NCI-H226 (cell line): ENCODE measurements around the gene TNIK.
"Not testable (repeated sequence)": the region's sequence is repeated elsewhere in the genome, so short reads cannot be mapped to it uniquely, and the experiment has no call there.

Experiments
- DNase-seq: peaks from one replicate; pipeline ENCODE4 v3.0.0-alpha.2; 2015

TNIK gene

GRCh38 chr3:171383206-171384018 lies 76.8 kb downstream of the TNIK start:
- peak; percentile 73 for DNase-seq

- not testable (repeated sequence) for DNase-seq
Observed at GRCh38 chr3:171382347-171382746, 77.9 kb downstream of the TNIK start.

GRCh38 chr3:171380711-171381425 lies 79.3 kb downstream of the TNIK start:
- no peak for DNase-seq

GRCh38 chr3:171379961-171380483 lies 80.2 kb downstream of the TNIK start:
- DNase-seq, result no peak

- peak; percentile 64 for DNase-seq
Observed at GRCh38 chr3:171379281-171379680, 80.9 kb downstream of the TNIK start.

GRCh38 chr3:171378586-171378985 lies 81.6 kb downstream of the TNIK start:
- no peak for DNase-seq

GRCh38 chr3:171377859-171378258 lies 82.3 kb downstream of the TNIK start:
- peak; percentile 37 for DNase-seq

GRCh38 chr3:171376596-171376947 lies 83.6 kb downstream of the TNIK start:
- DNase-seq, result no peak

GRCh38 chr3:171375666-171376595 lies 84.3 kb downstream of the TNIK start:
- peak; percentile 66 for DNase-seq

GRCh38 chr3:171374661-171375285 lies 85.4 kb downstream of the TNIK start:
- peak; percentile 92 for DNase-seq

- peak; percentile 69 for DNase-seq
Observed at GRCh38 chr3:171374260-171374659, 85.9 kb downstream of the TNIK start.

- no peak for DNase-seq
Observed at GRCh38 chr3:171373711-171374110, 86.5 kb downstream of the TNIK start.

GRCh38 chr3:171372694-171373093 lies 87.5 kb downstream of the TNIK start:
- DNase-seq, result no peak

GRCh38 chr3:171371354-171371753 lies 88.9 kb downstream of the TNIK start:
- DNase-seq, result no peak

GRCh38 chr3:171369156-171369555 lies 91.0 kb downstream of the TNIK start:
- DNase-seq, result no peak

GRCh38 chr3:171366738-171367137 lies 93.5 kb downstream of the TNIK start:
- DNase-seq, result not testable (repeated sequence)

GRCh38 chr3:171366043-171366442 lies 94.2 kb downstream of the TNIK start:
- DNase-seq, result no peak

- DNase-seq, result no peak
Observed at GRCh38 chr3:171365489-171365888, 94.7 kb downstream of the TNIK start.

GRCh38 chr3:171364500-171364899 lies 95.7 kb downstream of the TNIK start:
- no peak for DNase-seq

- DNase-seq, result no peak
Observed at GRCh38 chr3:171363202-171363601, 97.0 kb downstream of the TNIK start.

GRCh38 chr3:171362575-171362974 lies 97.6 kb downstream of the TNIK start:
- no peak for DNase-seq

- DNase-seq, result no peak
Observed at GRCh38 chr3:171358881-171359198, 101.4 kb downstream of the TNIK start.
